ENCODE results near the gene LCN15. TPM values are rescaled to one million over a fixed set of nuclear protein-coding genes. Genes with fewer than 3 reads are reported as not detected.

The LCN15 gene
- total and polyA plus RNA-seq, 2 of the 13 experiments (the other 11 are each of a cell fraction or from before 2014, with no cell fraction given), result 1.3 to 53.7 TPM

DNA sequence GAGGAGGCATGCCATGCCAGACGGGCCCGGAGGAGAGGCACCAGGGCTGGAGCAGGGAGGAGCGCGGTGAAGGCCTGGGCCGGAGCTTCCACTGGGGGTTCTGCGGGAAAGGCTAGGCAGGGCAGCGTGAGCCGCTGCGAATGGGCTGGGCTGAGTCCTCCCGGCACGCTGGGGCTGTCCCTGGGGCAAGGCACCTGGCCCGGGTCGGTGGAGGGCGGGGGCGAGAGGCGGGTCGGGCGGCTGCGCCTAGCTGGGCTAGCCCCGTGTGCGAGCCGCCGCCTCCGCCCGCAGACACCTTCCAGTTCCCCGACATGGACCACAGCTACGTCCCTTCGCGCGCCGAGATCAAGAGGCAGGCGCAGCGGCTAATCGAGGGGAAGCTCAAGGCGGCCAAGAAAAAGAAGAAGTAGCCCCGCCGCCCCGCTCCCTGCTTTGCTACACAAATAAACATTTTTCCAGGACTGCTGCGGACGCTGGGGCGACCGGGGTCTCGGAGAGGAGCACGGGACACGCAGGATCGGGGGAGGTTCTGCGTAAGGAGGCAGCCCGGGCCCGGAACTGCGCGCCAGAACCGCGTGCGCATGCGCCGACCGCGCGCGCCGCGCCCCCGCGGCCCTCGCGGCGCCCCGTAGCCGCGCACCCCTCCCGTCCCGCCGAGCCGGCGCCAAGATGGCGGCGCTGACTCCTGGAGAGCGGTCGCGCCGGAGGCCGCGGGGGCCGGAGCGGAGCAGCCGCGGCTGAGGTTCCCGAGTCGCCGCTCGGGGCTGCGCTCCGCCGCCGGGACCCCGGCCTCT is 43.2 kb upstream of the LCN15 start, which contains the start of gene RABL6 (continued):
- TF ChIP-seq, protein P1, sequence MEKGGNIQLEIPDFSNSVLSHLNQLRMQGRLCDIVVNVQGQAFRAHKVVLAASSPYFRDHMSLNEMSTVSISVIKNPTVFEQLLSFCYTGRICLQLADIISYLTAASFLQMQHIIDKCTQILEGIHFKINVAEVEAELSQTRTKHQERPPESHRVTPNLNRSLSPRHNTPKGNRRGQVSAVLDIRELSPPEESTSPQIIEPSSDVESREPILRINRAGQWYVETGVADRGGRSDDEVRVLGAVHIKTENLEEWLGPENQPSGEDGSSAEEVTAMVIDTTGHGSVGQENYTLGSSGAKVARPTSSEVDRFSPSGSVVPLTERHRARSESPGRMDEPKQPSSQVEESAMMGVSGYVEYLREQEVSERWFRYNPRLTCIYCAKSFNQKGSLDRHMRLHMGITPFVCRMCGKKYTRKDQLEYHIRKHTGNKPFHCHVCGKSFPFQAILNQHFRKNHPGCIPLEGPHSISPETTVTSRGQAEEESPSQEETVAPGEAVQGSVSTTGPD (CRISPR knock-in tag; IDR thresholded peaks at IDR 0.05), result no peak
- TF ChIP-seq, protein P2, sequence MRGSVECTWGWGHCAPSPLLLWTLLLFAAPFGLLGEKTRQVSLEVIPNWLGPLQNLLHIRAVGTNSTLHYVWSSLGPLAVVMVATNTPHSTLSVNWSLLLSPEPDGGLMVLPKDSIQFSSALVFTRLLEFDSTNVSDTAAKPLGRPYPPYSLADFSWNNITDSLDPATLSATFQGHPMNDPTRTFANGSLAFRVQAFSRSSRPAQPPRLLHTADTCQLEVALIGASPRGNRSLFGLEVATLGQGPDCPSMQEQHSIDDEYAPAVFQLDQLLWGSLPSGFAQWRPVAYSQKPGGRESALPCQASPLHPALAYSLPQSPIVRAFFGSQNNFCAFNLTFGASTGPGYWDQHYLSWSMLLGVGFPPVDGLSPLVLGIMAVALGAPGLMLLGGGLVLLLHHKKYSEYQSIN (CRISPR knock-in tag; IDR thresholded peaks at IDR 0.05; ENCODE audit: borderline replicate concordance), result no peak
- TF ChIP-seq HNF4A (CRISPR knock-in tag; IDR thresholded peaks at IDR 0.05) (no peak), ZNF724P (CRISPR knock-in tag; IDR thresholded peaks at IDR 0.05; ENCODE audit: borderline replicate concordance) (no peak), PCBP1 (IDR thresholded peaks at IDR 0.05; ENCODE audit: borderline replicate concordance, low read depth, low read length) (no peak), RARA (CRISPR knock-in tag; IDR thresholded peaks at IDR 0.05) (no peak), JUN (CRISPR knock-in tag; IDR thresholded peaks at IDR 0.05) (no peak), RBFOX2 (IDR thresholded peaks at IDR 0.05; ENCODE audit: low read depth, low read length) (peak; percentile 21; the same call in 1 of the 2 replicates), SMYD3 (CRISPR knock-in tag; IDR thresholded peaks at IDR 0.05) (no peak), WIZ (CRISPR knock-in tag; IDR thresholded peaks at IDR 0.05) (0 out of 2 replicates have a peak, but pooled peaks have one; percentile 22), SMAD9 (CRISPR knock-in tag; IDR thresholded peaks at IDR 0.05) (no peak), ZNF816 (CRISPR knock-in tag; IDR thresholded peaks at IDR 0.05; ENCODE audit: borderline replicate concordance) (no peak), MTA3 (CRISPR knock-in tag; IDR thresholded peaks at IDR 0.05) (no peak), RBM22 (optimal IDR thresholded peaks at IDR 0.05; ENCODE audit: low read length) (no peak), ZNF616 (CRISPR knock-in tag; IDR thresholded peaks at IDR 0.05; ENCODE audit: low read depth) (no peak; the same call in 1 of the 2 replicates), ZNF562 (CRISPR knock-in tag; IDR thresholded peaks at IDR 0.05; ENCODE audit: borderline replicate concordance) (no peak), TRAFD1 (CRISPR knock-in tag; IDR thresholded peaks at IDR 0.05; ENCODE audit: borderline replicate concordance) (0 out of 2 replicates have a peak, but pooled peaks have one; percentile 30), AFF4 (CRISPR knock-in tag; IDR thresholded peaks at IDR 0.05) (peak; percentile 52; the same call in 1 of the 2 replicates), PAF1 (CRISPR knock-in tag; IDR thresholded peaks at IDR 0.05) (no peak), ZNF224 (CRISPR knock-in tag; IDR thresholded peaks at IDR 0.05) (0 out of 2 replicates have a peak, but pooled peaks have one; percentile 46)
- TF ChIP-seq, protein P3, sequence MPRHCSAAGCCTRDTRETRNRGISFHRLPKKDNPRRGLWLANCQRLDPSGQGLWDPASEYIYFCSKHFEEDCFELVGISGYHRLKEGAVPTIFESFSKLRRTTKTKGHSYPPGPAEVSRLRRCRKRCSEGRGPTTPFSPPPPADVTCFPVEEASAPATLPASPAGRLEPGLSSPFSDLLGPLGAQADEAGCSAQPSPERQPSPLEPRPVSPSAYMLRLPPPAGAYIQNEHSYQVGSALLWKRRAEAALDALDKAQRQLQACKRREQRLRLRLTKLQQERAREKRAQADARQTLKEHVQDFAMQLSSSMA (CRISPR knock-in tag; IDR thresholded peaks at IDR 0.05), result no peak
